SU-DHL-6 (cell line): ENCODE data around the gene GFI1B.

ENCODE experiments used
- EZH2phosphoT487 ChIP-seq: fragments of 200-600 bp; sonication (generic), shearing (Covaris generic); conservative IDR thresholded peaks from 2 replicates; pipeline ENCODE4 v1.6.1; 2018; ENCODE audit warnings: mild to moderate bottlenecking, antibody characterized with exemption, low read length, moderate library complexity, mixed read lengths
- TF ChIP-seq, protein P1 (sequence below): fragments of 200-600 bp; sonication (generic); IDR thresholded peaks from one replicate; pipeline ENCODE4 v1.5.1; 2017; ENCODE audit warnings: antibody characterized with exemption, mild to moderate bottlenecking, low read length, moderate library complexity; ENCODE audit not compliant: insufficient read depth, poor library complexity, severe bottlenecking

DNA sequence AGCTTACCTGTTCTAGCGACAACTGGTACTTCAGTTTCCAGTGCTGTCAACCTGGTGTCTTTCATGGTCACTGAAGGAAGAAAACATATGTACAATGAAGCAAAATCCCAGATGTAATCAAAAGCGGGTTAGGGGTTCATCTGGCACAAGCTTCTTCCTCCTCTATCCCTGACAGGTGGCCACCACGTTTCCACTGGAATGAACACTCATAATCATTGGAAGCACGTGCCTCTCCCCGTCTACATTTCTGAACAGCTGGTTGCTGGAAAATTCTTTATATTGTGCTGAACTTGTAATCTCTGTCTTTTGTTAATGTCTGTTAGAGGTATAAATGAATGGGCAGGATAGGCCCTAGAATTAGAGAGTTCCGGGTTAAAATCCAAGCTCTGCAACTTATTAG, 43.5 kb upstream of the GFI1B start:
- TF ChIP-seq, protein P1, sequence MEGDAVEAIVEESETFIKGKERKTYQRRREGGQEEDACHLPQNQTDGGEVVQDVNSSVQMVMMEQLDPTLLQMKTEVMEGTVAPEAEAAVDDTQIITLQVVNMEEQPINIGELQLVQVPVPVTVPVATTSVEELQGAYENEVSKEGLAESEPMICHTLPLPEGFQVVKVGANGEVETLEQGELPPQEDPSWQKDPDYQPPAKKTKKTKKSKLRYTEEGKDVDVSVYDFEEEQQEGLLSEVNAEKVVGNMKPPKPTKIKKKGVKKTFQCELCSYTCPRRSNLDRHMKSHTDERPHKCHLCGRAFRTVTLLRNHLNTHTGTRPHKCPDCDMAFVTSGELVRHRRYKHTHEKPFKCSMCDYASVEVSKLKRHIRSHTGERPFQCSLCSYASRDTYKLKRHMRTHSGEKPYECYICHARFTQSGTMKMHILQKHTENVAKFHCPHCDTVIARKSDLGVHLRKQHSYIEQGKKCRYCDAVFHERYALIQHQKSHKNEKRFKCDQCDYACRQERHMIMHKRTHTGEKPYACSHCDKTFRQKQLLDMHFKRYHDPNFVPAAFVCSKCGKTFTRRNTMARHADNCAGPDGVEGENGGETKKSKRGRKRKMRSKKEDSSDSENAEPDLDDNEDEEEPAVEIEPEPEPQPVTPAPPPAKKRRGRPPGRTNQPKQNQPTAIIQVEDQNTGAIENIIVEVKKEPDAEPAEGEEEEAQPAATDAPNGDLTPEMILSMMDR: no peak
- no peak for TF ChIP-seq EZH2phosphoT487
